GM19463 (cell line): ENCODE measurements around the gene TMBIM4.
"Not testable (repeated sequence)": the region's sequence is repeated elsewhere in the genome, so short reads cannot be mapped to it uniquely, and the experiment has no call there.

Experiments used
- ATAC-seq: cut with Tn5 transposase; IDR thresholded peaks from one replicate; pipeline ENCODE4 v1.9.1; 2021; ENCODE audit warnings: mild to moderate bottlenecking, moderate library complexity; ENCODE audit not compliant: unreplicated experiment

The TMBIM4 gene

GRCh38 chr12:66169221-66170170 lies at the start of gene TMBIM4:
Gene TMBIM4, minus strand, starts transcription at chr12:66169996. Its CDS starts 45 bp downstream, at chr12:66169951.
- peak; percentile 92 for ATAC-seq

GRCh38 chr12:66217342-66217917 lies 47.6 kb upstream of the TMBIM4 start:
- ATAC-seq = no peak

- ATAC-seq = not testable (repeated sequence)
Measured at GRCh38 chr12:66213011-66213410, 43.2 kb upstream of the TMBIM4 start.

- ATAC-seq = not testable (repeated sequence)
Measured at GRCh38 chr12:66211573-66211972, 41.8 kb upstream of the TMBIM4 start.

GRCh38 chr12:66210840-66211239 lies 41.0 kb upstream of the TMBIM4 start:
- no peak for ATAC-seq

- no peak for ATAC-seq
Measured at GRCh38 chr12:66206141-66206540, 36.3 kb upstream of the TMBIM4 start.

GRCh38 chr12:66203820-66204219 lies 34.0 kb upstream of the TMBIM4 start:
- peak; percentile 46 for ATAC-seq

GRCh38 chr12:66199831-66200509 lies 30.2 kb upstream of the TMBIM4 start:
- ATAC-seq = no peak

GRCh38 chr12:66199141-66199540 lies 29.3 kb upstream of the TMBIM4 start:
- ATAC-seq = no peak

- no peak for ATAC-seq
Measured at GRCh38 chr12:66197495-66197921, 27.7 kb upstream of the TMBIM4 start.

GRCh38 chr12:66196806-66197205 lies 27.0 kb upstream of the TMBIM4 start:
- ATAC-seq = peak; percentile 71

GRCh38 chr12:66195242-66195641 lies 25.4 kb upstream of the TMBIM4 start:
- peak; percentile 41 for ATAC-seq

GRCh38 chr12:66194122-66194521 lies 24.3 kb upstream of the TMBIM4 start:
- no peak for ATAC-seq

- no peak for ATAC-seq
Measured at GRCh38 chr12:66191547-66192126, 21.8 kb upstream of the TMBIM4 start.

GRCh38 chr12:66190519-66191370 lies 20.9 kb upstream of the TMBIM4 start:
- ATAC-seq = peak; percentile 20

GRCh38 chr12:66189889-66190288 lies 20.1 kb upstream of the TMBIM4 start:
- ATAC-seq = no peak

- ATAC-seq = no peak
Measured at GRCh38 chr12:66189486-66189843, 19.7 kb upstream of the TMBIM4 start.

- ATAC-seq = peak; percentile 63
Measured at GRCh38 chr12:66188584-66189485, 19.0 kb upstream of the TMBIM4 start, which contains the start of gene IRAK3. Gene IRAK3, plus strand, starts transcription at chr12:66189214. Its CDS starts 86 bp downstream, at chr12:66189300.

- ATAC-seq = no peak
Measured at GRCh38 chr12:66187821-66188220, 18.0 kb upstream of the TMBIM4 start.
